Breast epithelium (tissue), 3 donors: ENCODE results near the gene NDUFS1.

Experiments used
- POLR2AphosphoS5 ChIP-seq, 3 donors: sonication (generic); formaldehyde crosslinking; IDR thresholded peaks; one replicate each; pipeline ENCODE4 v1.6.1; 2017; ENCODE audit warnings: antibody characterized with exemption in 3 of 3
- TF ChIP-seq, protein P1 (sequence below), 3 donors: fragments of 450-650 bp; IDR thresholded peaks; one replicate each; pipeline ENCODE4 v1.5.1; 2016 to 2017; ENCODE audit warnings: antibody characterized with exemption in 3 of 3, mild to moderate bottlenecking in 3 of 3, moderate library complexity in 3 of 3

GRCh38 chr2:206176121-206176520 is 16.9 kb upstream of the NDUFS1 start:
- TF ChIP-seq, protein P1, sequence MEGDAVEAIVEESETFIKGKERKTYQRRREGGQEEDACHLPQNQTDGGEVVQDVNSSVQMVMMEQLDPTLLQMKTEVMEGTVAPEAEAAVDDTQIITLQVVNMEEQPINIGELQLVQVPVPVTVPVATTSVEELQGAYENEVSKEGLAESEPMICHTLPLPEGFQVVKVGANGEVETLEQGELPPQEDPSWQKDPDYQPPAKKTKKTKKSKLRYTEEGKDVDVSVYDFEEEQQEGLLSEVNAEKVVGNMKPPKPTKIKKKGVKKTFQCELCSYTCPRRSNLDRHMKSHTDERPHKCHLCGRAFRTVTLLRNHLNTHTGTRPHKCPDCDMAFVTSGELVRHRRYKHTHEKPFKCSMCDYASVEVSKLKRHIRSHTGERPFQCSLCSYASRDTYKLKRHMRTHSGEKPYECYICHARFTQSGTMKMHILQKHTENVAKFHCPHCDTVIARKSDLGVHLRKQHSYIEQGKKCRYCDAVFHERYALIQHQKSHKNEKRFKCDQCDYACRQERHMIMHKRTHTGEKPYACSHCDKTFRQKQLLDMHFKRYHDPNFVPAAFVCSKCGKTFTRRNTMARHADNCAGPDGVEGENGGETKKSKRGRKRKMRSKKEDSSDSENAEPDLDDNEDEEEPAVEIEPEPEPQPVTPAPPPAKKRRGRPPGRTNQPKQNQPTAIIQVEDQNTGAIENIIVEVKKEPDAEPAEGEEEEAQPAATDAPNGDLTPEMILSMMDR (IDR thresholded peaks at IDR 0.05), result no peak
- no peak for TF ChIP-seq POLR2AphosphoS5 (IDR thresholded peaks at IDR 0.05)
